K562 (cell line): ENCODE results near the gene PPP1CB. TPM values are rescaled to one million over a fixed set of nuclear protein-coding genes. Genes with fewer than 3 reads are reported as not detected.

ENCODE experiments used
- ATAC-seq: fragments of 200-7000 bp; cut with Tn5 transposase; 3 replicates; pipeline ENCODE4 v1.9.1; 2020; ENCODE audit warnings: moderate library complexity
- BruUV-seq: library from RNA; stranded (reverse); fragments of 400-500 nt; replicated peaks from 2 replicates; lab custom pipeline; 2021; lab: Mats Ljungman, UMichigan
- CTCF ChIA-PET: fragments of 300-600 bp; formaldehyde crosslinking; extraction: SDS; loops from one replicate; lab custom pipeline; 2021; ENCODE audit warnings: low intra/inter-chr PET ratio; lab: Yijun Ruan, JAX
- POLR2A ChIA-PET: fragments of 300-600, 350-650 bp; sonication (Branson Sonifier 250); formaldehyde crosslinking; extraction: SDS; loops from one replicate; lab custom pipeline; 2021; ENCODE audit warnings: antibody characterized with exemption, inconsistent platforms; lab: Yijun Ruan, JAX
- DNase-seq, 4 experiments: peaks; one replicate each; pipeline versions ENCODE4 v3.0.0 to v3.0.0-alpha.2; 2011 to 2018; ENCODE audit warnings: low spot score in 3 of 4, mixed read lengths in 3 of 4; ENCODE audit errors: extremely low read depth in 1 of 4
- FAIRE-seq: peaks from 2 replicates; lab custom pipeline; 2011; peaks lifted over from hg19 to GRCh38; lab: Jason Lieb, UNC
- H2AFZ ChIP-seq: 2 replicates; pipeline ENCODE4 v1.6.0; 2011; ENCODE audit warnings: low read depth, low read length, control low read depth, inconsistent platforms
- H3K27ac ChIP-seq: fragments of 200-600 bp; 3 replicates; pipeline ENCODE4 v1.8.0; 2011; ENCODE audit warnings: low read depth, mild to moderate bottlenecking, control low read depth, inconsistent platforms, low read length, moderate library complexity, mixed read lengths; ENCODE audit errors: extremely low read depth
- H3K27me3 ChIP-seq, 2 experiments: fragments of 300-600 bp in 1 of 2; 2 replicates in 1 of 2; 3 replicates in 1 of 2; pipeline versions ENCODE4 v1.6.0 to v1.8.0; 2011; ENCODE audit warnings: inconsistent platforms in 2 of 2, low read length in 2 of 2, mild to moderate bottlenecking in 1 of 2, mixed read lengths in 1 of 2, moderate library complexity in 1 of 2; ENCODE audit not compliant: control insufficient read depth in 2 of 2, insufficient read depth in 2 of 2
- H3K36me3 ChIP-seq: fragments of 300-600 bp; 3 replicates; pipeline ENCODE4 v1.8.0; 2011; ENCODE audit warnings: mild to moderate bottlenecking, low read length, inconsistent platforms; ENCODE audit not compliant: control insufficient read depth, insufficient read depth
- H3K4me1 ChIP-seq, 2 experiments: fragments of 200-600 bp in 1 of 2; replicated peaks in 1 of 2; 2 replicates in 1 of 2; 3 replicates in 1 of 2; pipeline versions ENCODE4 v1.5.1 to v1.8.0; 2011; ENCODE audit warnings: inconsistent platforms in 2 of 2, low read length in 2 of 2, mild to moderate bottlenecking in 1 of 2, mixed read lengths in 1 of 2, moderate library complexity in 1 of 2; ENCODE audit not compliant: control insufficient read depth in 2 of 2, insufficient read depth in 2 of 2
- H3K4me2 ChIP-seq: 2 replicates; pipeline ENCODE4 v1.6.1; 2011; ENCODE audit warnings: low read length, control low read depth, inconsistent platforms, mixed read lengths; ENCODE audit not compliant: insufficient read depth
- H3K4me3 ChIP-seq: fragments of 200-600 bp; sonication (generic), shearing (Covaris generic); 2 replicates; pipeline ENCODE4 v1.5.1; 2016; ENCODE audit warnings: control low read depth, inconsistent platforms
- H3K79me2 ChIP-seq: fragments of 200-600 bp; 3 replicates; pipeline ENCODE4 v1.8.0; 2011; ENCODE audit warnings: low read length, inconsistent platforms; ENCODE audit not compliant: control insufficient read depth, insufficient read depth
- H3K9ac ChIP-seq, 2 experiments: 2 replicates each; pipeline versions ENCODE4 v1.6.0 to v1.6.1; 2011; ENCODE audit warnings: low read depth in 2 of 2, low read length in 2 of 2, control low read depth in 1 of 2, inconsistent platforms in 1 of 2, mild to moderate bottlenecking in 1 of 2, mixed read lengths in 1 of 2; ENCODE audit not compliant: insufficient read depth in 1 of 2
- H3K9me1 ChIP-seq: one replicate; pipeline ENCODE4 v1.6.0; 2011; ENCODE audit warnings: inconsistent platforms, mild to moderate bottlenecking, low read length, moderate library complexity; ENCODE audit not compliant: control insufficient read depth, insufficient read depth
- H3K9me3 ChIP-seq: replicated peaks from 2 replicates; pipeline ENCODE4 v1.5.1; 2011; ENCODE audit warnings: low read depth, low read length, inconsistent platforms; ENCODE audit not compliant: control insufficient read depth, insufficient read depth
- H4K20me1 ChIP-seq: replicated peaks from 2 replicates; pipeline ENCODE4 v1.6.1; 2011; ENCODE audit warnings: low read length, inconsistent platforms, mixed read lengths; ENCODE audit not compliant: control insufficient read depth, insufficient read depth
- FOS ChIP-seq: IDR thresholded peaks from 3 replicates; pipeline ENCODE4 v1.6.1; 2011; ENCODE audit not compliant: insufficient read length; ENCODE audit errors: extremely low read depth
- FOXK1 ChIP-seq: sonication (generic); formaldehyde crosslinking; IDR thresholded peaks from 2 replicates; pipeline ENCODE4 v1.8.0; 2022; ENCODE audit warnings: missing genetic modification reagents, mild to moderate bottlenecking, borderline replicate concordance
- NCOA1 ChIP-seq: fragments of 450-650 bp; IDR thresholded peaks from 2 replicates; pipeline ENCODE4 v1.6.1; 2016; ENCODE audit warnings: low read depth
- NUFIP1 ChIP-seq: fragments of 450-650 bp; IDR thresholded peaks from 2 replicates; pipeline ENCODE4 v1.6.1; 2018; ENCODE audit not compliant: partially characterized antibody
- PCBP2 ChIP-seq: fragments of 200-400 bp; formaldehyde crosslinking; IDR thresholded peaks from 2 replicates; pipeline ENCODE4 v1.6.1; 2018; ENCODE audit warnings: low read length, low read depth, mild to moderate bottlenecking, moderate library complexity; ENCODE audit not compliant: poor library complexity, severe bottlenecking
- PRMT5 ChIP-seq: sonication (generic); formaldehyde crosslinking; IDR thresholded peaks from 2 replicates; pipeline ENCODE4 v1.5.0; 2020; ENCODE audit warnings: missing genetic modification reagents
- SLC30A9 ChIP-seq: fragments of 250-450 bp; sonication (Bioruptor Pico); IDR thresholded peaks from 2 replicates; pipeline ENCODE4 v1.8.0; 2022; ENCODE audit warnings: mild to moderate bottlenecking, moderate library complexity
- WGBS: fragments of 100-300 bp; shearing (Covaris generic); methylation state at CpG from one replicate; pipeline ENCODE4 v1.1.6; 2016; ENCODE audit warnings: low coverage, mixed read lengths; ENCODE audit not compliant: insufficient coverage; ENCODE audit errors: missing lambda C conversion rate; 5-methylcytosine and 5-hydroxymethylcytosine counted together
- in situ Hi-C: fragments of 300-500 bp; cut with MboI; formaldehyde crosslinking; loops from 4 replicates; pipeline ENCODE4 v1.15.0; 2018; ENCODE audit warnings: inconsistent platforms, mixed read lengths
- intact Hi-C: fragments of 100-400 bp; cut with micrococcal nuclease; formaldehyde crosslinking; loops from 2 replicates; pipeline ENCODE4 v1.14.2; 2022
- polyA plus RNA-seq, 8 experiments: library from polyadenylated mRNA; depleted of rRNA in 4 of 8; stranded (reverse) in 5 of 8; unstranded in 3 of 8; fragments of >200 nt; fragmentation: Nextera tagmentation in 2 of 8; fragmentation: Illumina TruSeq in 1 of 8; extraction: Ambion mirVana in 2 of 8; extraction: Trizol in 1 of 8; gene quantifications; 2 replicates each; pipeline versions ENCODE4 v1.2.1 to v1.2.3, GENCODE V29; 2011 to 2014; ENCODE audit warnings: inconsistent platforms in 1 of 8, missing spikeins in 1 of 8
- total RNA-seq, 7 experiments: library from RNA; depleted of rRNA in 6 of 7; stranded (reverse); fragments of >200 nt in 6 of 7; fragmentation: Illumina TruSeq in 2 of 7; extraction: Trizol in 2 of 7; gene quantifications; 2 replicates each; pipeline versions ENCODE4 v1.2.1 to v1.2.3, GENCODE V29; 2011 to 2021; ENCODE audit warnings: low replicate concordance in 1 of 7
- TF ChIP-seq, protein P1 (sequence below): fragments of 450-650 bp; formaldehyde crosslinking; IDR thresholded peaks from 2 replicates; pipeline ENCODE4 v1.4.0; 2020; ENCODE audit warnings: mild to moderate bottlenecking, mixed read lengths
- TF ChIP-seq, protein P2 (sequence below): sonication (generic); formaldehyde crosslinking; IDR thresholded peaks from 2 replicates; pipeline ENCODE4 v1.8.1; 2023; ENCODE audit warnings: mild to moderate bottlenecking, missing genetic modification reagents
- TF ChIP-seq, protein P3 (sequence below): fragments of 250-450 bp; sonication (Bioruptor Pico); IDR thresholded peaks from 2 replicates; pipeline ENCODE4 v1.8.0; 2022; ENCODE audit warnings: moderate library complexity, mild to moderate bottlenecking, inconsistent platforms
- TF ChIP-seq, protein P4 (sequence below): fragments of 250-450 bp; sonication (Bioruptor Pico); IDR thresholded peaks from 2 replicates; pipeline ENCODE4 v1.8.0; 2022; ENCODE audit warnings: inconsistent platforms
- TF ChIP-seq, protein P5 (sequence below): sonication (generic); IDR thresholded peaks from 2 replicates; pipeline ENCODE4 v1.6.1; 2016

Gene PPP1CB
- total and polyA plus RNA-seq, 9 of the 15 experiments (the other 6 are each of a cell fraction or from before 2014, with no cell fraction given), result 25.6 to 118 (median 58.9) TPM

DNA sequence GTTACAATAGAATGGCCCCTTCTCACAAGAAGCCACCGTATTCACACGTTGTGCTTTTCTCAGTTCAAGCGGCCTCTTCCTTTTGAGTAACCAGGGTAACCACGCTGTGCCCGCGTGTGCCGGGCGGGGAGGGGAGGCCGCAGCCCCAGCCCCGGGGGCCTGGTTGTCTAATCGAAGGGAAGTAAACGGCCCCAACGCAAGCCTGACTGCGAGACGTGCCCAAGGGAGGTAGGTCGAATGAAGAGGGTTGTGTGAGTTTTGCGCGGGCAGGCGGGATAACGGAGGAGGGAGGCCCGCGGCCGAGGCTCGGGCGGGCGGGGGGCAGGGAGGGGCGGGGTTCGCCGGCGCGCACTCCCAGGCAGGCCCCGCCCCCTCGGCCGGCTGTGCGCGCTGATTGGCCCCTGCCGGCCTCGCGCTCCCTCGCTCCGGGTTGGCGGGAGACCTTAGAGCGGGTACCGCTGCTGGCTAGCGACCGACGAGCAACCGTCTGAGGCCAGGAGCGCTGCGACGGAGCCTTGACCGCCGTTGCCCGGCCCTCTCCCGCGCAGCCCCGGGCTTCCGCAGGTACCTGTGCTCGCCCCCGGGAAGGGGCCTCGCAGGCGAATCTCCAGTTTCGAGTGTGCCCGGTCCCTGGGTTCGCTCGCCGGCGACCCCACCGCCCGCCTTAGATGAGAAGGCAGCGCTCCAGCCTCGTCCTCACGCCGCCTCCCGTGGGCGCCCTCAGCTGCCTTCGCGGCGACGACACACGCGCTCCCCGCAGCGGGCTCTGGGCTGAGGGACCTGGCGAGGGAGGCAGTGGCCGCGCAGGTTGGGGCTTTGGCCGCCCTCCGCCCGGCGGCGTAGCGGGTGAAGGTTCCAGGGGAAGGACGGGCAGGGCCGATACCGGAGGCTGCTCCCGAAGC is 59.0 kb downstream of the PPP1CB start, which contains the start of gene SPDYA (continued):
- TF ChIP-seq, protein P1, sequence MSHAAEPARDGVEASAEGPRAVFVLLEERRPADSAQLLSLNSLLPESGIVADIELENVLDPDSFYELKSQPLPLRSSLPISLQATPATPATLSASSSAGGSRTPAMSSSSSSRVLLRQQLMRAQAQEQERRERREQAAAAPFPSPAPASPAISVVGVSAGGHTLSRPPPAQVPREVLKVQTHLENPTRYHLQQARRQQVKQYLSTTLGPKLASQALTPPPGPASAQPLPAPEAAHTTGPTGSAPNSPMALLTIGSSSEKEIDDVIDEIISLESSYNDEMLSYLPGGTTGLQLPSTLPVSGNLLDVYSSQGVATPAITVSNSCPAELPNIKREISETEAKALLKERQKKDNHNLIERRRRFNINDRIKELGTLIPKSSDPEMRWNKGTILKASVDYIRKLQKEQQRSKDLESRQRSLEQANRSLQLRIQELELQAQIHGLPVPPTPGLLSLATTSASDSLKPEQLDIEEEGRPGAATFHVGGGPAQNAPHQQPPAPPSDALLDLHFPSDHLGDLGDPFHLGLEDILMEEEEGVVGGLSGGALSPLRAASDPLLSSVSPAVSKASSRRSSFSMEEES, result no peak
- no peak for TF ChIP-seq PRMT5 (CRISPR knock-in tag)
- TF ChIP-seq, all 486 proteins: peak for 2

DNA sequence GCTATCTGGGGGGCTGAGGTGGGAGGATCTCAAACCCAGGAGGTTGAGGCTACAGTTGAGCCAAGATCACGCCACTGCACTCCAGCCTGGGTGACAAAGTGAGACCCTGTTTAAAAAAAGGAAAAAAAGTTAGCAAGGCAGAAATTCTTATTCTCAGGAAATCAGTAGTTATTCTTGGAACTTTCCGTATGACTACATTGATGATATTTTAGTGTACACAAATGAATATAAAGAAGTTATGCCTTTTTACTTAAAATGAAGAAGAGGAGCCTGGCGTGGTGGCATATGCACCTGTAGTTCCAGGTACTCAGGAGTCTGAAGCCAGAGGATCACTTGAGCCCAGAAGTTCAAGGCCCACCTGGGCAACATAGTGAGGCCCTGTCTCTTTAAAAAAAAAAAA is 66.4 kb downstream of the PPP1CB start:
- ChIA-PET CTCF (no interaction called here), POLR2A (interaction anchor here (0.6 kb wide), 1 partner anchor 562 kb away, joined by 3 read pairs; no protein-coding TSS in a partner anchor)
- ATAC-seq, result no peak
- no peak for FAIRE-seq
- Histone ChIP-seq H3K9me1 (no peaks in the 10 kb centered on the region), H3K9me3 (no peaks in the 10 kb centered on the region), H3K4me2 (no peak overlapping the region), H3K9ac (no peak overlapping the region), H4K20me1 (no peaks in the 10 kb centered on the region), H3K79me2 (no peaks in the 10 kb centered on the region), H2AFZ (no peak overlapping the region), H3K4me3 (no peak overlapping the region), H3K27ac (no peak overlapping the region), H3K36me3 (no peaks in the 10 kb centered on the region), H3K4me1 (no peaks in the 10 kb centered on the region), H3K27me3 (no peaks in the 10 kb centered on the region; a peak in 1 of 5 replicates)
- BruUV-seq, result no TSS peak
- no peak for DNase-seq
- in situ Hi-C loops, result no loop called here
- 6% methylated on average over 3 of the region's 3 CpGs for WGBS
- intact Hi-C loops, result loop anchor here (5.0 kb wide), 1 partner anchor 251 kb away; no protein-coding TSS in a partner anchor
- TF ChIP-seq, protein P2, sequence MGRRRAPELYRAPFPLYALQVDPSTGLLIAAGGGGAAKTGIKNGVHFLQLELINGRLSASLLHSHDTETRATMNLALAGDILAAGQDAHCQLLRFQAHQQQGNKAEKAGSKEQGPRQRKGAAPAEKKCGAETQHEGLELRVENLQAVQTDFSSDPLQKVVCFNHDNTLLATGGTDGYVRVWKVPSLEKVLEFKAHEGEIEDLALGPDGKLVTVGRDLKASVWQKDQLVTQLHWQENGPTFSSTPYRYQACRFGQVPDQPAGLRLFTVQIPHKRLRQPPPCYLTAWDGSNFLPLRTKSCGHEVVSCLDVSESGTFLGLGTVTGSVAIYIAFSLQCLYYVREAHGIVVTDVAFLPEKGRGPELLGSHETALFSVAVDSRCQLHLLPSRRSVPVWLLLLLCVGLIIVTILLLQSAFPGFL (CRISPR knock-in tag), result no peak
- TF ChIP-seq SLC30A9 (CRISPR knock-in tag), result no peak
- TF ChIP-seq, protein P3, sequence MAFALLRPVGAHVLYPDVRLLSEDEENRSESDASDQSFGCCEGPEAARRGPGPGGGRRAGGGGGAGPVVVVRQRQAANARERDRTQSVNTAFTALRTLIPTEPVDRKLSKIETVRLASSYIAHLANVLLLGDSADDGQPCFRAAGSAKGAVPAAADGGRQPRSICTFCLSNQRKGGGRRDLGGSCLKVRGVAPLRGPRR (CRISPR knock-in tag), result no peak
- no peak for TF ChIP-seq PCBP2
- TF ChIP-seq NUFIP1, result no peak
- TF ChIP-seq, protein P4, sequence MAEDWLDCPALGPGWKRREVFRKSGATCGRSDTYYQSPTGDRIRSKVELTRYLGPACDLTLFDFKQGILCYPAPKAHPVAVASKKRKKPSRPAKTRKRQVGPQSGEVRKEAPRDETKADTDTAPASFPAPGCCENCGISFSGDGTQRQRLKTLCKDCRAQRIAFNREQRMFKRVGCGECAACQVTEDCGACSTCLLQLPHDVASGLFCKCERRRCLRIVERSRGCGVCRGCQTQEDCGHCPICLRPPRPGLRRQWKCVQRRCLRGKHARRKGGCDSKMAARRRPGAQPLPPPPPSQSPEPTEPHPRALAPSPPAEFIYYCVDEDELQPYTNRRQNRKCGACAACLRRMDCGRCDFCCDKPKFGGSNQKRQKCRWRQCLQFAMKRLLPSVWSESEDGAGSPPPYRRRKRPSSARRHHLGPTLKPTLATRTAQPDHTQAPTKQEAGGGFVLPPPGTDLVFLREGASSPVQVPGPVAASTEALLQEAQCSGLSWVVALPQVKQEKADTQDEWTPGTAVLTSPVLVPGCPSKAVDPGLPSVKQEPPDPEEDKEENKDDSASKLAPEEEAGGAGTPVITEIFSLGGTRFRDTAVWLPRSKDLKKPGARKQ, result no peak
- TF ChIP-seq NCOA1, result no peak
- no peak for TF ChIP-seq FOXK1
- TF ChIP-seq, protein P5, sequence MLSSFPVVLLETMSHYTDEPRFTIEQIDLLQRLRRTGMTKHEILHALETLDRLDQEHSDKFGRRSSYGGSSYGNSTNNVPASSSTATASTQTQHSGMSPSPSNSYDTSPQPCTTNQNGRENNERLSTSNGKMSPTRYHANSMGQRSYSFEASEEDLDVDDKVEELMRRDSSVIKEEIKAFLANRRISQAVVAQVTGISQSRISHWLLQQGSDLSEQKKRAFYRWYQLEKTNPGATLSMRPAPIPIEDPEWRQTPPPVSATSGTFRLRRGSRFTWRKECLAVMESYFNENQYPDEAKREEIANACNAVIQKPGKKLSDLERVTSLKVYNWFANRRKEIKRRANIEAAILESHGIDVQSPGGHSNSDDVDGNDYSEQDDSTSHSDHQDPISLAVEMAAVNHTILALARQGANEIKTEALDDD, result no peak
- TF ChIP-seq FOS, result no peak
